ENCODE results near the gene CDKN2C. TPM values are rescaled to one million over a fixed set of nuclear protein-coding genes. Genes with fewer than 3 reads are reported as not detected.
"Not testable (repeated sequence)": the region's sequence is repeated elsewhere in the genome, so short reads cannot be mapped to it uniquely, and the experiment has no call there.

Gene CDKN2C
- total and polyA plus RNA-seq, 2 experiments from 2014 or later: 2.8 to 3.2 TPM

- Histone ChIP-seq H2AFZ (no peak overlapping the region), H3K9me2 (replicated peaks; ENCODE audit: insufficient read depth) (no peaks in the 10 kb centered on the region), H4K20me1 (ENCODE audit: insufficient read depth, poor library complexity, severe bottlenecking) (no peaks in the 10 kb centered on the region), H3K4me2 (no peak overlapping the region), H3K4me1 (ENCODE audit: insufficient read depth) (no peaks in the 10 kb centered on the region), H3K27ac (no peak overlapping the region), H3K27me3 (peaks cover 1% of the 10 kb centered on the region), H3K4me3 (no peak overlapping the region), H3K9me3 (ENCODE audit: low read depth) (no peaks in the 10 kb centered on the region), H3K36me3 (replicated peaks; ENCODE audit: insufficient read depth, low read depth) (no peaks in the 10 kb centered on the region), H3K79me2 (no peaks in the 10 kb centered on the region)
- no peak for TF ChIP-seq CTCF (IDR thresholded peaks at IDR 0.05; ENCODE audit: poor library complexity)
- no peak for TF ChIP-seq EZH2phosphoT487 (IDR thresholded peaks at IDR 0.05; ENCODE audit: low read depth, severe bottlenecking, unreplicated experiment)
- no peak for TF ChIP-seq EZH2 (IDR thresholded peaks at IDR 0.05; ENCODE audit: borderline replicate concordance)
- no peak for DNase-seq (ENCODE audit: low spot score)
- 96% methylated on average over 1 of the region's 1 CpG for WGBS (ENCODE audit: low lambda C conversion rate, missing lambda C conversion rate)
Measured at GRCh38 chr1:51000160-51000559, 30.1 kb downstream of the CDKN2C start.

GRCh38 chr1:51000651-51001050, 30.6 kb downstream of the CDKN2C start:
- Histone ChIP-seq H3K4me3 (no peak overlapping the region), H3K27me3 (no peaks in the 10 kb centered on the region)

GRCh38 chr1:51002516-51002915, 32.5 kb downstream of the CDKN2C start:
- Histone ChIP-seq H3K9me2 (replicated peaks; ENCODE audit: insufficient read depth) (no peaks in the 10 kb centered on the region), H4K20me1 (ENCODE audit: insufficient read depth, poor library complexity, severe bottlenecking) (no peaks in the 10 kb centered on the region), H3K4me2 (no peak overlapping the region), H3K4me1 (ENCODE audit: insufficient read depth) (no peaks in the 10 kb centered on the region), H3K36me3 (replicated peaks; ENCODE audit: insufficient read depth, low read depth) (no peaks in the 10 kb centered on the region), H3K4me3 (no peak overlapping the region), H3K79me2 (no peaks in the 10 kb centered on the region), H2AFZ (no peak overlapping the region), H3K27me3 (no peaks in the 10 kb centered on the region), H3K27ac (no peak overlapping the region), H3K9me3 (ENCODE audit: low read depth) (no peaks in the 10 kb centered on the region)
- no peak for TF ChIP-seq EZH2phosphoT487 (IDR thresholded peaks at IDR 0.05; ENCODE audit: low read depth, severe bottlenecking, unreplicated experiment)
- no peak for TF ChIP-seq CTCF (IDR thresholded peaks at IDR 0.05; ENCODE audit: poor library complexity)
- no peak for TF ChIP-seq EZH2 (IDR thresholded peaks at IDR 0.05; ENCODE audit: borderline replicate concordance)
- WGBS (ENCODE audit: low lambda C conversion rate, missing lambda C conversion rate): 90% methylated on average over 6 of the region's 6 CpGs
- DNase-seq (ENCODE audit: low spot score): no peak

More at GRCh38 chr1:51000651-51001050, 30.6 kb downstream of the CDKN2C start:
- Histone ChIP-seq H3K36me3 (replicated peaks; ENCODE audit: insufficient read depth, low read depth) (no peaks in the 10 kb centered on the region), H3K9me2 (replicated peaks; ENCODE audit: insufficient read depth) (no peaks in the 10 kb centered on the region), H2AFZ (no peak overlapping the region), H3K79me2 (no peaks in the 10 kb centered on the region), H3K4me1 (ENCODE audit: insufficient read depth) (no peaks in the 10 kb centered on the region), H3K9me3 (ENCODE audit: low read depth) (no peaks in the 10 kb centered on the region), H3K4me2 (no peak overlapping the region), H4K20me1 (ENCODE audit: insufficient read depth, poor library complexity, severe bottlenecking) (no peaks in the 10 kb centered on the region), H3K27ac (no peak overlapping the region)
- WGBS (ENCODE audit: low lambda C conversion rate, missing lambda C conversion rate): 58% methylated on average over 2 of the region's 2 CpGs
- TF ChIP-seq EZH2 (IDR thresholded peaks at IDR 0.05; ENCODE audit: borderline replicate concordance) (no peak), CTCF (IDR thresholded peaks at IDR 0.05; ENCODE audit: poor library complexity) (no peak), EZH2phosphoT487 (IDR thresholded peaks at IDR 0.05; ENCODE audit: low read depth, severe bottlenecking, unreplicated experiment) (no peak)
- DNase-seq (ENCODE audit: low spot score): no peak

GRCh38 chr1:51005549-51005948, 35.5 kb downstream of the CDKN2C start:
- H3K4me2 ChIP-seq; H4K20me1 ChIP-seq (ENCODE audit: insufficient read depth, poor library complexity, severe bottlenecking); H3K9me2 ChIP-seq (replicated peaks; ENCODE audit: insufficient read depth); H2AFZ ChIP-seq; H3K4me3 ChIP-seq; DNase-seq (ENCODE audit: low spot score); H3K27me3 ChIP-seq; H3K4me1 ChIP-seq (ENCODE audit: insufficient read depth); H3K36me3 ChIP-seq (replicated peaks; ENCODE audit: insufficient read depth, low read depth); H3K27ac ChIP-seq; H3K9me3 ChIP-seq (ENCODE audit: low read depth); H3K79me2 ChIP-seq: not testable (repeated sequence)
- WGBS (ENCODE audit: low lambda C conversion rate, missing lambda C conversion rate): 55% methylated on average over 4 of the region's 4 CpGs
